NCI-H1694 treated with DMSO at 0.1 percent for 48 hours (cell line): ENCODE data around the gene HOXA5.

Experiments
- DNase-seq: peaks from one replicate; lab custom pipeline; 2025; lab: John Stamatoyannopoulos, UW

Gene HOXA5

DNA sequence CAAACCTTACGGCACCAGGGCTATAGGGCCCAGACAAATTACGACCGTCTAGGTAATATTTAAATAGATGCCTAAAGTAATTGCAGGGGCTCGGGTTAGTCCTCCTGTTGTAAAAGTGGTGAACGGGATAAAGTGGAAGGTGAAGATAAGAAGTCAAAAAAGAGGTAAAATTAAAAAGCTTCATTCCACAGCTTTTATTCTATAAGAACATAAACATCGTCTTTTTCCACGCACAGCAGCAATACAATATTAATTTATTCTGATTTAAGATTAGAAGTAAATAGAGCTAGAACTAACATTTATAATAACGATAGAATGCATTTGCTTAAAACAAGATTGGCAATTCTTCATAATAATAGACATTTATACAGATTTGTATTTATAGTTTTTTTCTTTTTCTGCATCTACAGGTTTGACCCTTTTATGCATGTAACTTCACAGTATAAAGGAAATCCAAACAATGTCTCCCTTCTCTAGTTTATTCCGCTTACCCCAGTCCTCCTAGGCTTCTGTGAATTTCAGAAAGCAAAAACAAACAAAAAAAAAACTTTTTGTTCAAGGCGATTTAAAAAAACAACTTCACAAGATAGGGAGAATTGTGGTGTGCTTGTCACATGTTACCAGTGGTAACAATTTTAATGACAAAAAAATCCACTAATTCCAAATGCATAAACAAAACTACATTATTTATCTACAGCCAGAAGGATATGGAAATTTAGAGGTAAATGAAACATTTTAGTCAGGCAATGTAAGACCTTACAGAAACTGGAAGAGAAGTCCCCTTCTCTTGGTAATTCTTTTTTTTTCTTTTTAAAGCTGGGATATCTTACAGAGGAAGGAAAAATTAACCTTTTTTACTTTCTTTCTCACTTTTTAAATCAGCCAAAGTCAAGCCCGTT is 27.2 kb upstream of the HOXA5 start:
- DNase-seq, result no peak

DNA sequence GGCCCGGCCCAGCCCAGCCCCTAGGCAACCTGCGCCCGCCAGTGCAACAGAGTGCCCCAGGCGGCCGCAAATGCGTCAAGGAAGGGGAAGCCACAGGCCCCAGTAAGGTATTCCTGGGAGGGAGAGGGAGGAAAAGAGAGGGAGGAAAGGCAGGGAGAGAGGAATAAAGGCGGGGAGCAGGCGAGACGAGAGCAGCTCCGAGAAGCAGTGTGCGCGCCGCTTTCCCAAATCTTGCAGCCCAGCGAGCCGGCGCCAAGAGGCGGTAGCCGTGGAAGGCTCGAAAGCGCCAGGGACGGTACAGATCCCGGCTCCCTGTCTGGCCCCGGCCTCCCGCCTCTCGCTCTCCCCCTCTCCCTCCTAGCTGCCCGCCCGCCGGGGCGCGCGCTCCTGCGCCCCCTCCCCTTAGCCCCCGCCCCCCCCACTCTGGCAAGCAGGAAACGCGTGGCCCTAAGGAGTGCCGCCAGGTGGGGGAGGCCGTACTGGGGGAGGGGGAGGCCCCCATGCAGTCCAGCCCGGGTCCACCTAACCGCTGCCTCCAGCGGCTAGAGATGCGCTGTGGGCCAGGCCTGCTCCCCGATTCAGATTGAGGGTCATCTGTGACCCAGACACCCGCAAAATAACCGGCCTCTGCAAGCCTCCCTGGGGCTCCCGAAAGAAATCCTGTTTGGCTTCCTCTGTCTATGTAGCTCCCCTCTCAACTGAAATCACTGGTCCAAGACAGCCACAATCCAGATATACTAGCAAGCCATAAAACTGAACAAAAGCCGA is 26.4 kb upstream of the HOXA5 start:
- DNase-seq, result peak; percentile 51

DNA sequence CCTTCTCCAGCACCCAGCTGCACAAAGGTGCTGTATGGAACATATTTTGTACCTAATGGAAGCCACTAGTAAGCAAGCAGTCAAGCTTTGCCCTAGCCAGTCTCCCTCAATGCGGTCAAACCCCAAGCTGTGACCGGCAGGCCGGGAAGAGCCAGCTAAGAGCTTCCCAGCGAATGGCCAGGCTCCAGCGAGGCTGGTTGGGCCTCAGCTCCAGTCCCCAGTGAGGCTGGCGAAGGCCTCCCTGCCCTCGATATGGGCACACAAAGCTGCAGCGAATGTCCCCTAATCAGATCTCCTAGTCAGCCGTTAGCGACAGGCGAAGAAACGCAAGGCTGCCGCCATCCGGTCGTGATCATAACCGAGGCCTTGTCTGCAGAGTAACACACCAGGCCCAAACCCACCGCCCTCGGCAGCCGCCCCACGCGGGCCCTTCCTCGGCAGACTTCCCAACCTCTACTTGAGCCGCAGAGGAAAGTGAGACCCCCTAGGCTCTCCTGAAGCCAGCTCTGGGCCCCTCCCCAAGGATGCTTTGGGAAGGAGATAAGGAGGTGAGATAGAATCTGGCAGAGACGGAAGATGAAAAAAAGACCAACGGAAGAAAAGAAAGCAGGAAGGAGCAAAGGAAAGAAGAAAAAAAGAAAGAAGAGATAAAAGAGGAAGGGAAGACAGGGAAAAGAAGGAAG is 24.9 kb upstream of the HOXA5 start:
- DNase-seq, result peak; percentile 82

DNA sequence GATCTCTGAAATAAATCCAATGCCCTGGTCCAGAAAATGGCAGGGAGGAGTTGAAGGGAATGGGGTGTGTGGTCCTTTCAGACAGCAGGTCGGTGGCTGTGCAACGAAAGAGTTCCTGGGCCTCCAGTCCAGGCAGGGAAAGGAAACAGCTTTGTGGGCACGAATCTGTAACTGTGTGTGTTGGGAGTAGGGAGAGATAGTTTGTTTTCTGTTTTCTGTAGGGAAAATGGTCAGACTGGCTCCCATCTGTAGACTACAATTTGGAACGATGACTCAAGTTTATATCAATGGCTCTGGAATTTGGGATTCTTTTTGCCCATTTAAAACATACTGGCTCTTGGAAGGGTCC is 24.4 kb upstream of the HOXA5 start:
- DNase-seq, result no peak

DNA sequence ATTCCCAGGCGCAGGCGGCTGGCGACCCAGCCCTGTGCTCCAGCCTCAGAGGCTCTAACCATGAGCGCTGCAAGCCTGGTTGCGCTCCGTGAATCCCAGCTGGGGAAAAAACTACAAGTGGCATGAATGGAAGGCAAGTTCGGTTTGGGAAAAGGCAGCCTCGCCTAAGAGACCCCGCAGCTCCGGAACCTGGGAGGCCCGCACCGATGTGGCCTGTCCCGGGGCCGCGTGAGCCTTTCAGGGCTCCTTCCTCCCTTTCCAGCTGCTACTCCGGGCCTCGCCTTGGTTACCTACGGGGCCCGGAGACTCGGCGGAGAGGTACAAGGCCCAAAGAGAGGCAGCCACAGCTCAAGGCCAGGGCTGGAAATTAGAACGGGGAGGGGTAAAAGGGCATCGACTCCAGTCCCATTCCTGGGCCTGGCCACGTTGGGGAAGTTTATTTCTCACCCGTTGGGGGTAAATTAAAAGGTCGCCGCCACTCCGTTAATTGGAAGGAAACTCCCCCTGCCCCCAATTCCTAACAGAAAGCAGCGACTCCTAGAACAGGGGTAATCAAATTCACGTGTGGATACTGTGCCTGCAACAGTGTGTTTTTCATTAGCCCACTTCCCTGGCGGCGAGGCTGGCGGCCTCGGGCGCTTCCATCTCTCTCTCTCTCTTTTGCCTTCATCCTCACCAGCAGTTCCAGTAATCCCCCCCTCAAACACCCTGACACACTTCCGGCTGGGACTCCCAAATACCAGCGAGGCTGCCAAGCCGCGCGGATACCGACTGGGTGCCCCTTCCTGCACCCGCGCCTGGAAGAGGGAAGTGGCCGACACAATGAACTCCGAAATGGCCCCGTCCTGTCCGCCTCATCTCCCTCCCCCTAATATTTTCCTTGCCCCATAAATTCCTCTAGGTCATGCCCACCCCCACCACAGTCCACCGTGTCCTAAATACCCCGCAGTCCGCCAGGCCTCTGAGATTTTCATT is 23.3 kb upstream of the HOXA5 start:
- DNase-seq, result peak; percentile 52

DNA sequence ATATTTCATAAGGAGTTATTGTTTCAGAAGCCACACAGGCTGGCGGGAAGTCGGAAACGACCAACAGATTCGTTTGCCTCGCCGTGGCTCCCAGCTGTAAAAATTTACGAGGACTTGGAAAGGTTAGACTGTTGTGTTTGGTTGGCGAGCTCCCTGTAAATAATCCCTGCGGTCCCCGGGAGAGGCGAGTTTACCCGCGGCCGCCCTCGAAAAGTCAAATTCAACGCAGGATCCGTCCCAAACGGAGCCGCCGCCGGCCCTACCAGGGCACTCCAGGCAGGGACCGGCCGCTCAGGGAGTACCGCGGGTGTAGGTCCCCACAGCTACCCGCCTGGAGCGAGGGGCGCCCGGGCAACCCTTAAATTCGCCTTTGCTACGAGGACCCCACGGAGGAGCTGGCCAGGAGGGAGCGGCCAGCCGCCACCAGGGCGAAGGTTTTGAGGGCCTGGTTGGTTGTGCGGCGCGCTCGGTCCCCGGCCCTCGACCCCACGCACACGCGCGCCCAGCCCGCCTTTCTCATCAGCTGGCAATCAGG is 22.6 kb upstream of the HOXA5 start:
- no peak for DNase-seq

DNA sequence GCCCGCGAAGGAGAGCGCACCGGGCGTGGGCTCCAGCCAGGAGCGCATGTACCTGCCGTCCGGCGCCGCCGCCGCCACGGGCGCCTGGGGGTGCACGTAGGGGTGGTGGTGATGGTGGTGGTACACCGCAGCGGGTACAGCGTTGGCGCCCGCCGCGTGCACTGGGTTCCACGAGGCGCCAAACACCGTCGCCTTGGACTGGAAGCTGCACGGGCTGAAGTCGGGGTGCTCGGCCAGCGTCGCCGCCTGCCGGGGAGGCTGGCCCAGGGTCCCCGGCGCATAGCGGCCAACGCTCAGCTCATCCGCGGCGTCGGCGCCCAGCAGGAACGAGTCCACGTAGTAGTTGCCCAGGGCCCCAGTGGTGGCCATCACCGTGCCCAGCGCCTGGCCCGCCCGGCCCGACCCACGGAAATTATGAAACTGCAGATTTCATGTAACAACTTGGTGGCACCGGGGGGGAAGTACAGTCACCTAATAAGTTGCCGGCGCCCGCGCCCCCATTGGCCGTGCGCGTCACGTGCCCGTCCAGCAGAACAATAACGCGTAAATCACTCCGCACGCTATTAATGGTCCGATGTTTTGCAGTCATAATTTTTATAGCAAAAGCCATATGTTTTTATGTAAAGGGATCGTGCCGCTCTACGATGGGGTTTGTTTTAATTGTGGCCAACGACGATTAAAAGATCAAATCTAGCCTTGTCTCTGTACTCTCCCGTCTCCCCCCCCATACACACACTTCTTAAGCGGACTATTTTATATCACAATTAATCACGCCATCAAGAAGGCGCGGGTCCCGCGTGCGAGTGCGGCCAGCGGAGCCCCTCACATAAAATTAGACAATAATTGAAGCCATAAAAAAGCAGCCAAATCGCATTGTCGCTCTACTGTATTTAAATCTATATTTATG is 21.9 kb upstream of the HOXA5 start, which contains the start of gene HOXA9:
TSS of gene HOXA9 (minus strand) at position 449 of the 907 bp plus-strand sequence. CDS start at position 369, 80 bp downstream.
- no peak for DNase-seq

DNA sequence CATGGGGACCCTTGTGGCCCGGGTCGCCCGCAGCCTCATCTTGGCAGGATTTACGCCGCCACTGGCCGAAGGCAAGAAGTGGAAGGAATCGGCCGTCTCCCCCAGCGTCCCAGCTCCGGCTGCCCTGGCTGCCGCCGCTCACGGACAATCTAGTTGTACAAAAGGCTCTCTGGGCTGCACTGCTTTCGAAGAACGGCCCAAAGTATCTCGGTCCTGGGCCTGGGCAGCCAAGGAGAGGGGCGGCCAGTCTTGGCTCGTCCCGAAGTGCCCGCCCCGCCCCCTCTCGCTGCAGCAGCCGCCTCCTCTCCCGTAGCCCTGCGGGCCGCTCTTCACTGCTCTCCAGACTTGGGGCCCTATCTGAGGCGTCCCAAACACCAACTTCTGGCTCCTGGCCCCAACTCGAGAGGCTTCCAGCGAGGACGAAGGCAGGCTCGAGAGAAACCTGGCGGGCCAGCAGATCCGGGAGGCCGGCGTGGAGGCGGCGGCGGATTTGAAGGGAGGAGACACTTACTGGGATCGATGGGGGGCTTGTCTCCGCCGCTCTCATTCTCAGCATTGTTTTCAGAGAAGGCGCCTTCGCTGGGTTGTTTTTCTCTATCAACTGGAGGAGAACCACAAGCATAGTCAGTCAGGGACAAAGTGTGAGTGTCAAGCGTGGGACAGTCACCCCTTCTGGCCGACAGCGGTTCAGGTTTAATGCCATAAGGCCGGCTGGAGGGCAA is 21.0 kb upstream of the HOXA5 start:
- no peak for DNase-seq

DNA sequence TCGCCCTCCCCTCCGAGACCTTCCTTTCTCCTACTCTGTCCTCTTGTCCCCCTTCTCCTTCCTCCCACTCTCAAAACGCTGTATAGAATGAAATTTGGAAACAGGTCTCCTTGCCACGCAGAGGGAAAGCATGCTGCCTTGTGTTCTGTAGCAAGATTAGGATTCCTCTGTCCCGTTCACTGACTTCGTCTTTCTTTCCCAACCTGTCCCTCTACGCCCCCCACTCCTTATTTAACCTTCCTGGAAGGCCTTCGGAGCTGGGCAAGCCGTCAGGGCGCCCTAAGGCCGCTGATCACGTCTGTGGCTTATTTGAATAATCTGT is 20.5 kb upstream of the HOXA5 start:
- DNase-seq, result no peak

DNA sequence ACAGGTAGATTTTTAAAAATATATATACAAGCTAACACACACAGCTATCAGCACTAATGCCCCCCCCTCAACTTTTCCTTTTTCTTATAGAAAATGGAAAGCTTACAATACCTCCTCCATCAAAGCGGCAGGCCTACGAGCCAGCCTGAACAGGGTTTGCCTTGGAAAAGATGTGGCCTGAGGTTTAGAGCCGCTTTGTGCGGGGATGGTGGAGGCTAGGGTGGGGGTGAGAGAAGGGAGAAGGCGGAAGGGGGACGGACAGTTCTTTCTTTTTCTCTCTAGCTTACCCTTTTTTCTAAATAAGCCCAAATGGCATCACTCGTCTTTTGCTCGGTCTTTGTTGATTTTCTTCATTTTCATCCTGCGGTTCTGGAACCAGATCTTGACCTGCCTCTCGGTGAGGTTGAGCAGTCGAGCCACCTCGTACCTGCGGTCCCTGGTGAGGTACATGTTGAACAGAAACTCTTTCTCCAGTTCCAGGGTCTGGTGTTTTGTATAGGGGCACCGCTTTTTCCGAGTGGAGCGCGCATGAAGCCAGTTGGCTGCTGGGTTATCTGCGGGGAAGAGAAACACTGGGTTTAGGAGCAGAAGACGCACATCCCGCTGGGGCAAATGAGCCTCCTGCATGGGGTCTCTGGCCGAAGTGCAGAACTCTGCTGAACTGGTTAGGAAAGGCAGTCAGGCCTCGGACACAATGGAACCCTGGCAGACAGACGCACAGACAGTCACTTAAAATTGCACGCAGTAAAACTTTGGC is 20.0 kb upstream of the HOXA5 start:
- no peak for DNase-seq

DNA sequence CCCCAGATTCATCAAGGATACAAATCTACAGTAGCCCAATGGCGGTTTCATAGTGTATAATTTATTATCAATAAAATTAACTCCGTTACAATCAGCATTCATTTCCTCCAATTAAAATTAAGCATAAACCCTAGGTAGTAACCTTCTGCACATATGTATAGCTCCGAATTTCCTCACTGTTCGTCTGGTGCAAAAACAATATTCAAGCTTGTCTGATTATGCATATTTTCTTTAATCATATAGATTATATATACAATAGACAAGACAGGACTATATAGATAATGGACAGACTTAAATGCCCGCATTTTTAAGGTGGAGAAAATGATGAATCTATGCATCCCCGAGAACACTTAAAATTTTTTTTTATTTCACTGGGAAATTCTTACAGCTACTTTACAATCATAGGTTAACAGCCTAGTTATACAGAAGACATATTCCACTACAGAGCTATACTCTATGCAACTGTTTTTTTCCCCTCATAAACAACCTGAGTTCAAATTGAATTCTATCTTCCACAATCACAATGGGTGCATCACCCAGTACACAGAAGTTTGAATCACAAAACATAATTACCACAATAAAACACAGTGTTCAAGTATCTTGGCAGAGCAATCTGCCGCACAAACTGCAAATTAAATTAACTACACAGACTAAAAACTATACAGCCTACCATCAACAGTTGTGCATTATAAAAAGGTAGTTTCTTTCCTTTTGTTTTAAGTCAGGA is 19.2 kb upstream of the HOXA5 start:
- no peak for DNase-seq

DNA sequence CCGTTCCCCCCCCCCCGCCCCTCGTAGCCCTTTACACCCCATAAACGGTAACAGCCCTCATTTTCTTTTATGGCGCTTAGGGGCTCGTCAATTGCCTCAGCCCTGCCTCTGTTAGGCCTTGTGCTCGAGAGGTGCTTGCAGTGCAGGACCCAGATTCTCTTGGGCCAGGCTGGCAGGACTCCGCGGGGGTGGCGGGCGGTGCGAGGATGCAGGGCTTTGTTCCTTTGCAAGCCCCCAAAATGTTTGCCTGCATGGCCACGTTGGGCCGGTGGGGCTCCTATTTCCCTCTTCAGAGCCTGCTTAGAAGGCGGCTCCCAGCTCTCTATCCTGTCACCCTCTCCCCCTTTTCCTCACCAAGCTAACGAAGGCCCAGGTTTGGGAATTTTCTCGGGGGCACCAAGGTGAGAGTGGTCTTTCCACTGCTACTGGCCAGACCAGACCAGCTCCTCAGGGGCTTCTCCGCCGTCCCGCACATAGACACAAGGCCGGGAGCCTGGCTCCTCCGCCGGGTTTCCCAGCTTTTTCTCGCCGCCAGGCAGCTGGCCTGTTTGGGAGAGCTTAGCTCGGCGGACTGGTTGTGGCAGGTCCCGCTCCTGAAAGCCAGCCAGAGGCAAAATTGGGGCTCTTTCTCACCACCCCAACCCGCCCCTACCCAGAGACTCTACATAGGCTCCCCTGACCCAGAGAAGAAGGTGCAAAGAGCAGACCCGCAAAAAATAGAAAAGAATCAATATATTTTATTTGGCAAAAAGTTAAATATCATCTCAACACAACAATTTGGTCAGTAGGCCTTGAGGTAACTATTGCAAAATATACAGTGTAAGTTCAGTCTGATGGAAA is 18.5 kb upstream of the HOXA5 start:
- no peak for DNase-seq

DNA sequence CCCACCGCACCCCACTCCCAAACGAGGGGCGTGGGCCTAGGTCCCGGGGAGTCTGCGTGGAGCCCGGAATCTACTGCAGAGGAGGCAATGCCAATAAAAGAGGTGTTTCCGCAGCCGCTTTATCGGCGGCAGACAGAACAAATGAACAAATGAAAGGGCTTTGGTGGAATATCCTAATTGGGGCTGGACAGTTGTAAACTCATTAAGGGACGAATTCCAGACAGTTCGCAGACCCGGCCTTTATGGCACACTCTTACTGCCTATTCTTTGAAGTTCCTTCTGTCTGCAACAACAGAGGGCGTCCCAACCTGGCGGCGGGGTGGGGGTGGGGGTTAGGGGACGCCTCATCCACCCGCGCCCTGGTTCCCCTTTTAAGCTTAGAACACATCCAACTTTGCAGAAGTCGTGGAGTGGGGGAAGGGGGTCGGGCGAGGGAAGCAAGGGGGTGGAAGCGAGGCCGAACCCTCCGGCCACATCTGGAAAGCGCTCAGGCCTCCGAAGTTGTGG is 17.8 kb upstream of the HOXA5 start:
- DNase-seq, result no peak

DNA sequence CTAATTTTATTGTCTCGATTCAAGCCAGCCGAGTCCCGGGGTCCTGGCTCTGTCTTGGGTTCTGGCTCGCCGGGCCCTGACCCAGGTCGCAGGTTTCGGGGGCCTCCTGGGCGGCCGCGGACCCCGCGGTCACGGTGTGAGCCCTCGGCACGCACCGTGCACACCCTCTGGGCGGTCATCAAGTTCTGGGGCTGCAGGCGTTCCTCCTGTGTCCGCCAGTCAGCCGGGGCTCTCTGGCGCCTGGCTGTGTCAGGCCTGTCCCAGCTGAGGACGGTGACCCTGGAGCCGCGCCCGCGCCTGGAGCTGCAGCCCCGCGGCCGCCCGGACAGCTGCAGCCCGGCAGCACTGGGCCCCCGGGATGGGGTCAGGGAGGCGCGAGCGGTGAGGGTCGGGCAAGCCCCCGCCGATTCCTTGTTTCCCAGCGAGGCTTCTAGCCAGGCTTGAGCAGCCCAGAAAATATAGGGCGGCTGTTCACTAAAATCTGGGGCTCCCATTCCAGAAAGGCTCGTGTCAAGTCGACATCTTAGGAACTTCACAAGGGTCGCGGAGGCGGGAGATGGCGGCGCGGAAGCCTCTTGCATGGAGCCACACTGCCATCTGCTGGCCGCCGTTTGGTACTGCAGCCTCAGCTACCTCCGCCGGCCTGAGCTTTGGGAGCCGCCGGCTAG is 17.2 kb upstream of the HOXA5 start:
- peak; percentile 80 for DNase-seq

DNA sequence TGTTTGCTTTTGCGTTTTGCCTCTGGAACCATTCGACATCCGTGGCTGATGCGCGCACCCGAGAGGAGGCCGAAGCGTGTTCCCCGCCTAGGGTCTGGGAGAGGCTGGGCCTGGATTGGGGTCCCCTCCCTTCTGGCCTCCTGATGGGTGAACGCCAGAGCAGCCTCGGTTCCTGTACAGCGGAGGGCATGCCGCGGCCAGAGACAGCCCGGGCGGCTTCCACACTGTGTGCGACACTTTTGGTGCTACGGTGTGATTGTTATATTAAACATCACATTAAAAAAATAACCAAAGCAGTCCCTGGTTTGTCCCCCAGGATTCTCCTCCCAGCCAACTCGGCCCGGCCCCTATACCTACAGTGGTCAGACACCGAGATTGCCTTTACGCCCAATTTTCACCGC is 16.7 kb upstream of the HOXA5 start:
- no peak for DNase-seq
